Ovary (tissue), 9 donors: ENCODE data around the gene L3HYPDH. TPM values are rescaled to one million over a fixed set of nuclear protein-coding genes. Genes with fewer than 3 reads are reported as not detected.
A peak's percentile ranks its signal among the peaks of the same experiment; 100 is the strongest.

Experiments
- DNase-seq, 5 donors: peaks; one replicate each; pipeline ENCODE4 v3.0.0-alpha.2; 2019 to 2020
- H3K27ac ChIP-seq, 2 donors: fragments of 200-600 bp; one replicate each; pipeline versions ENCODE4 v1.5.1 to v1.8.0; 2019 to 2022
- H3K27me3 ChIP-seq: fragments of 200-600 bp; one replicate; pipeline ENCODE4 v1.8.0; 2022
- H3K36me3 ChIP-seq: fragments of 200-600 bp; sonication (generic); one replicate; pipeline ENCODE4 v1.5.1; 2019
- H3K4me1 ChIP-seq: one replicate; pipeline ENCODE4 v1.8.1; 2013; ENCODE audit warnings: mild to moderate bottlenecking, moderate library complexity; ENCODE audit not compliant: insufficient read depth
- H3K4me3 ChIP-seq: fragments of 200-600 bp; sonication (generic); one replicate; pipeline ENCODE4 v1.5.1; 2017
- H3K9me3 ChIP-seq, 2 donors: fragments of 200-600 bp in 1 of 2; sonication (generic) in 1 of 2; one replicate each; pipeline versions ENCODE4 v1.5.1 to v1.8.1; 2013 to 2019; ENCODE audit warnings: mild to moderate bottlenecking in 1 of 2, moderate library complexity in 1 of 2
- EP300 ChIP-seq: sonication (generic); formaldehyde crosslinking; IDR thresholded peaks from one replicate; pipeline ENCODE4 v1.6.1; 2017; ENCODE audit warnings: antibody characterized with exemption
- POLR2A ChIP-seq: fragments of 450-650 bp; IDR thresholded peaks from one replicate; pipeline ENCODE4 v1.6.1; 2017; ENCODE audit warnings: antibody characterized with exemption, mild to moderate bottlenecking, moderate library complexity
- WGBS, 3 donors: extraction: QIAGEN DNeasy Blood & Tissue Kit in 1 of 3; methylation state at CpG; one replicate each; pipeline versions ENCODE4 v1.1.5 to v1.1.7; 2013 to 2017; 5-methylcytosine and 5-hydroxymethylcytosine counted together
- intact Hi-C, 4 donors: fragments of 100-400 bp; cut with DNase I; formaldehyde crosslinking; loops; one replicate each; pipeline versions ENCODE4 v1.11.0 to v1.15.1; 2022 to 2023
- polyA plus RNA-seq, 2 donors: library from polyadenylated mRNA; stranded (reverse); fragments of 200-250 nt in 1 of 2; fragments of 350-450 nt in 1 of 2; fragmentation: Illumina TruSeq in 1 of 2; extraction: RNeasy Lipid Tissue Mini Kit (QIAGEN cat#74804) in 1 of 2; gene quantifications; one replicate each; pipeline ENCODE4 v1.2.3, GENCODE V29; 2013 to 2014
- total RNA-seq, 7 donors: library from RNA; depleted of rRNA in 2 of 7; stranded (reverse); fragments of >200 nt in 2 of 7; fragmentation: NEBNext Ultra II Directional in 3 of 7; extraction: Animal tissue kit (Norgen Biotek cat#: 25700) in 3 of 7; gene quantifications; one replicate each; pipeline versions ENCODE4 v1.1.0 to v1.2.4, GENCODE V29; 2016 to 2023
- TF ChIP-seq, protein P1 (sequence below), 3 donors: fragments of 450-650 bp in 2 of 3; fragments of 200-600 bp in 1 of 3; IDR thresholded peaks; one replicate each; pipeline versions ENCODE4 v1.5.1 to v1.8.0; 2016 to 2022; ENCODE audit warnings: antibody characterized with exemption in 3 of 3, mild to moderate bottlenecking in 1 of 3
- donor health status: DM: no; HTN: no; CAD: no; lungs with moderate emphysema.
- donor health status: DM: no; HTN: no; CAD: no.
- donor health status: Bipolar disorder and iron deficiency.
- donor health status: DM: yes; HTN: yes; CAD: no.
- donor health status: DM: no; HTN: no; CAD: no.
- donor health status: DM: yes; HTN: yes; CAD: no.

Gene L3HYPDH
- total and polyA plus RNA-seq, 9 donors, result 17.2 to 52.8 (median 31.2) TPM

- TF ChIP-seq, protein P1, sequence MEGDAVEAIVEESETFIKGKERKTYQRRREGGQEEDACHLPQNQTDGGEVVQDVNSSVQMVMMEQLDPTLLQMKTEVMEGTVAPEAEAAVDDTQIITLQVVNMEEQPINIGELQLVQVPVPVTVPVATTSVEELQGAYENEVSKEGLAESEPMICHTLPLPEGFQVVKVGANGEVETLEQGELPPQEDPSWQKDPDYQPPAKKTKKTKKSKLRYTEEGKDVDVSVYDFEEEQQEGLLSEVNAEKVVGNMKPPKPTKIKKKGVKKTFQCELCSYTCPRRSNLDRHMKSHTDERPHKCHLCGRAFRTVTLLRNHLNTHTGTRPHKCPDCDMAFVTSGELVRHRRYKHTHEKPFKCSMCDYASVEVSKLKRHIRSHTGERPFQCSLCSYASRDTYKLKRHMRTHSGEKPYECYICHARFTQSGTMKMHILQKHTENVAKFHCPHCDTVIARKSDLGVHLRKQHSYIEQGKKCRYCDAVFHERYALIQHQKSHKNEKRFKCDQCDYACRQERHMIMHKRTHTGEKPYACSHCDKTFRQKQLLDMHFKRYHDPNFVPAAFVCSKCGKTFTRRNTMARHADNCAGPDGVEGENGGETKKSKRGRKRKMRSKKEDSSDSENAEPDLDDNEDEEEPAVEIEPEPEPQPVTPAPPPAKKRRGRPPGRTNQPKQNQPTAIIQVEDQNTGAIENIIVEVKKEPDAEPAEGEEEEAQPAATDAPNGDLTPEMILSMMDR (IDR thresholded peaks at IDR 0.05), result peak in 2 of 3 donors; percentile 31 to 41
- TF ChIP-seq POLR2A (no peak), EP300 (no peak)
- Histone ChIP-seq H3K4me1 (peaks cover 11% of the 10 kb centered on the region), H3K9me3 (no peaks in the 10 kb centered on the region), H3K27me3 (no peaks in the 10 kb centered on the region), H3K36me3 (no peaks in the 10 kb centered on the region), H3K27ac (no peak overlapping the region), H3K4me3 (no peak overlapping the region)
- intact Hi-C loops, result loop anchor here in 2 of 4 donors (2.0 to 10.0 kb wide), 2 partner anchors 78 to 104 kb away; no protein-coding TSS in a partner anchor
- no peak for DNase-seq
- 66 to 67% (median 66%) methylated on average over 1 of the region's 1 CpG for WGBS, 3 donors
Observed at GRCh38 chr14:59428581-59429012, 55.6 kb downstream of the L3HYPDH start.

DNA sequence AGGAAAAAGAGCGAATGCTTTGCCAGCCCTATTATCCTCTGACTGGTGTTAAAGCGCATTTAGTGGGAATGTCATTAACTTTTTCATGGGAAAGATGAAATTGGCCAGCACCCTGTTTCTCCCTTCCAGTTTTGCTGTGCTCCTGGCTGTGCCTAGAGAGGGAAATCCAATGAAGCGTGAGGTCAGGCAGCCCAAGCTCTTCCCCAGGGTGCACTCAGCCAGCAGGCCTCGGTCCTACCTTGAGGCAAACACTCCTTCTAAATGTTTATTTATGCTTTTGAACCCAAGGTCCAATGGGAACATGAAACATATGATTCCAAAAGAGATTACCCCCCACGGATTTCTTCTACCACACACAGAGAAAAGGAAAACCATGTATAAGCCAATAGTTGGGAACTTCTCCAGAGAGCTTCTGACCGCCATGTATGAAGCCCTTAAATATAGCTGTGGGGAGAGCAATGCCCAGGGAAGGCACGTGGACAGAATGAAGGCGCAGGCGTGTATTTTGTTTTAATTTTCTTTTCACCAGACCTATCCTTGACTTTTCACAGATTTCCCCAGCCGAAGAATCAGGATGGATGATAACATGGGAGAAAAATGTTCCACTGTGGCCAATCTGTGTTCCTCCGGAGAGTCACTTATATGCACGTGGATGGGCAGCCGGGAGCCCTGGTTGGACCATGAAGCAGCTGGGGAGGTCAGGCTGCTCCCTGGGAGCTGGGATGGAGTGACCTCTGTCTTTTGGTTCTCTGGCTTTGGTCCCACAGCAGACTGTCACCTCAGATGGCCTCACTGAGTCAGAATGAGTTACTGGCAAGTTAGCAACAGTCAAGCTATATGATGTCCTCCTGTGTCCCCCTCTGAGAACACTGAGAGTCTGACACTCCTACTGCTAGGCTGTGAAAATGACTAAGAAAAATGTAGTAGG lies 56.3 kb downstream of the L3HYPDH start:
- Histone ChIP-seq H3K27me3 (no peaks in the 10 kb centered on the region), H3K9me3 (no peaks in the 10 kb centered on the region), H3K36me3 (no peaks in the 10 kb centered on the region), H3K4me1 (peaks cover 11% of the 10 kb centered on the region), H3K27ac (no peak overlapping the region), H3K4me3 (no peak overlapping the region)
- TF ChIP-seq, protein P1 (IDR thresholded peaks at IDR 0.05), result no peak
- TF ChIP-seq EP300 (no peak), POLR2A (no peak)
- DNase-seq, result peak in 4 of 5 donors; percentile 31 to 58 (median 41)
- intact Hi-C loops, result loop anchor here in 2 of 4 donors (2.0 to 10.0 kb wide), 2 partner anchors 77 to 103 kb away; no protein-coding TSS in a partner anchor
- 31 to 51% (median 47%) methylated on average over 13 of the region's 13 CpGs for WGBS, 3 donors

- Histone ChIP-seq H3K9me3 (no peaks in the 10 kb centered on the region), H3K36me3 (no peaks in the 10 kb centered on the region), H3K27ac (no peak overlapping the region), H3K4me3 (no peak overlapping the region), H3K27me3 (no peaks in the 10 kb centered on the region), H3K4me1 (peaks cover 11% of the 10 kb centered on the region)
- intact Hi-C loops, result loop anchor here in 1 of 4 donors (10.0 kb wide), 1 partner anchor 101 kb away; no protein-coding TSS in a partner anchor
- no peak for DNase-seq
- TF ChIP-seq, protein P1 (IDR thresholded peaks at IDR 0.05), result no peak
- TF ChIP-seq POLR2A, result no peak
- TF ChIP-seq EP300, result no peak
- WGBS, 3 donors, result 36 to 51% (median 43%) methylated on average over 3 of the region's 3 CpGs
Observed at GRCh38 chr14:59425322-59425935, 58.8 kb downstream of the L3HYPDH start.

DNA sequence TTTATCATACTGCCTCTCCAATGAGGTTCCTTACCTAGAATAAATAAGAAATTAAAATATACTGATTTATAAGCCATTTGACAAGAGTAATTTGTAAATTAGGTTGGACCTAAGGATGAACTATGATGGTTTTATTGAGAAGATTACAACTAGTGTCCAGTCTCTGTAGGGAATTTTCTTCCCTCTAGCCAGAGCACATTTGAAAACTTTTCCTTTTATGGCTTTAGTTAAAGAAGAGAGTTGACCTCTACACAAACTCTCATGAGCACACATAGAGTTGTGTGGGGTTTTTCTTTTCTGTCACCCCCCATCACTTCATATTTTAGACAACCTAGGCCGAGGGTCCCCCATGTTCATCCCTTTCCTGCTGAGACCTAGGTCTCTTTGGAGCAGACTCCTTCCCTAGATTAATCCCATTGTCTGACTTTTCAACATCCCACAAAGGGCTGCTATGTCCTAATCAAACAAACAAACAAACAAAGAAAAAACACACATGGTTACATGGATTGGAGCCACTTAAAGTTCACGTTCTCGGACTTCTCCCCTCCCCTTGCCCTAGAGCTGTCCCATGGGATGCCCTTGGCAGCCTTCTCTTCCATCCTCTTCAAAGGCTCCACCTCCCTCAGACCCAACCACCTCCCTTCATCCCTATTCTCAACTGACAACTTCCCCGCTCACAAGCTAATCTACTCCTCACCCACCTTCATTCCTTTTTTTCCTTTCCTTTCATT lies 59.7 kb downstream of the L3HYPDH start:
- Histone ChIP-seq H3K36me3 (no peaks in the 10 kb centered on the region), H3K4me1 (peaks cover 11% of the 10 kb centered on the region), H3K9me3 (no peaks in the 10 kb centered on the region), H3K4me3 (no peak overlapping the region), H3K27ac (no peak overlapping the region), H3K27me3 (no peaks in the 10 kb centered on the region)
- TF ChIP-seq POLR2A (no peak), EP300 (no peak)
- TF ChIP-seq, protein P1 (IDR thresholded peaks at IDR 0.05), result no peak
- peak in 2 of 5 donors; percentile 45 to 69 for DNase-seq
- WGBS, 3 donors, result 32 to 41% (median 38%) methylated on average over 4 of the region's 4 CpGs
- intact Hi-C loops, result loop anchor here in 1 of 4 donors (10.0 kb wide), 1 partner anchor 100 kb away; no protein-coding TSS in a partner anchor
